Keratinocyte (primary cell): Measurements from ENCODE around the gene CABP2.

Source experiments
- EZH2 ChIP-seq: IDR thresholded peaks from one replicate; pipeline ENCODE4 v1.6.1; 2012; ENCODE audit warnings: inconsistent platforms, mild to moderate bottlenecking, low read length, moderate library complexity
- TF ChIP-seq, protein P1 (sequence below), 3 experiments: IDR thresholded peaks in 1 of 3; conservative IDR thresholded peaks in 1 of 3; optimal IDR thresholded peaks in 1 of 3; 2 replicates in 2 of 3; 3 replicates in 1 of 3; pipeline versions ENCODE3 to v1.5.1; 2011; ENCODE audit warnings: low read length in 3 of 3, mild to moderate bottlenecking in 3 of 3, moderate library complexity in 2 of 3, control low read depth in 1 of 3, inconsistent platforms in 1 of 3; ENCODE audit not compliant: insufficient read depth in 2 of 3; ENCODE audit errors: extremely low read depth in 1 of 3

DNA sequence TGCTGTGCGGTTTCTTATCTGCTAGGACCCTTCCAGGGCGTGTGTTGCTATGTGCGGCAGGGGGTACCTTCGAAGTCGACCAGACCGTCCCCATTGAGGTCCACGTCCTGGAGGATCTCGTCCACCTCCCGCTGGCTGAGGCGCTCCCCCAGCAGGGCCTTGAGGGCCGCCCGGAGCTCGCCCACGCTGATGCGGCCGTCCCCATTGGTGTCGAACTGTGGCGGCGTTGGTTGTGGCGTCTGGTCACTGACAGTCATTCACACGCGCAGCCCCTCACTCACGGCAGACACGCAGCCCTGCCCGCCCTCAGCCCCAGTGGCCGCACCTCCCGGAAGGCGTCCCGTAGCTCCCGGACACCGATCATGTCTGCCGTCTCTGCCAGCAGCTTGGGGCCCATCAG lies 3.5 kb downstream of the CABP2 start:
- TF ChIP-seq, protein P1, sequence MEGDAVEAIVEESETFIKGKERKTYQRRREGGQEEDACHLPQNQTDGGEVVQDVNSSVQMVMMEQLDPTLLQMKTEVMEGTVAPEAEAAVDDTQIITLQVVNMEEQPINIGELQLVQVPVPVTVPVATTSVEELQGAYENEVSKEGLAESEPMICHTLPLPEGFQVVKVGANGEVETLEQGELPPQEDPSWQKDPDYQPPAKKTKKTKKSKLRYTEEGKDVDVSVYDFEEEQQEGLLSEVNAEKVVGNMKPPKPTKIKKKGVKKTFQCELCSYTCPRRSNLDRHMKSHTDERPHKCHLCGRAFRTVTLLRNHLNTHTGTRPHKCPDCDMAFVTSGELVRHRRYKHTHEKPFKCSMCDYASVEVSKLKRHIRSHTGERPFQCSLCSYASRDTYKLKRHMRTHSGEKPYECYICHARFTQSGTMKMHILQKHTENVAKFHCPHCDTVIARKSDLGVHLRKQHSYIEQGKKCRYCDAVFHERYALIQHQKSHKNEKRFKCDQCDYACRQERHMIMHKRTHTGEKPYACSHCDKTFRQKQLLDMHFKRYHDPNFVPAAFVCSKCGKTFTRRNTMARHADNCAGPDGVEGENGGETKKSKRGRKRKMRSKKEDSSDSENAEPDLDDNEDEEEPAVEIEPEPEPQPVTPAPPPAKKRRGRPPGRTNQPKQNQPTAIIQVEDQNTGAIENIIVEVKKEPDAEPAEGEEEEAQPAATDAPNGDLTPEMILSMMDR (optimal IDR thresholded peaks at IDR 0.05 in 1 of 3, IDR thresholded peaks at IDR 0.05 in 1 of 3, conservative IDR thresholded peaks at IDR 0.05 in 1 of 3; ENCODE audit: extremely low read depth in 1 of 3, insufficient read depth in 2 of 3, low read length in 3 of 3): no peak
- TF ChIP-seq EZH2: no peak
